Loucy (cell line): ENCODE measurements around the gene NHS.

Experiments
- EZH2phosphoT487 ChIP-seq: fragments of 200-600 bp; IDR thresholded peaks from 2 replicates; pipeline ENCODE4 v1.6.1; 2018; ENCODE audit warnings: antibody characterized with exemption, mild to moderate bottlenecking, moderate library complexity, borderline replicate concordance
- TF ChIP-seq, protein P1 (sequence below): fragments of 200-600 bp; sonication (generic); conservative IDR thresholded peaks from 2 replicates; pipeline ENCODE4 v1.5.1; 2014; ENCODE audit warnings: mild to moderate bottlenecking, antibody characterized with exemption, low read length

DNA sequence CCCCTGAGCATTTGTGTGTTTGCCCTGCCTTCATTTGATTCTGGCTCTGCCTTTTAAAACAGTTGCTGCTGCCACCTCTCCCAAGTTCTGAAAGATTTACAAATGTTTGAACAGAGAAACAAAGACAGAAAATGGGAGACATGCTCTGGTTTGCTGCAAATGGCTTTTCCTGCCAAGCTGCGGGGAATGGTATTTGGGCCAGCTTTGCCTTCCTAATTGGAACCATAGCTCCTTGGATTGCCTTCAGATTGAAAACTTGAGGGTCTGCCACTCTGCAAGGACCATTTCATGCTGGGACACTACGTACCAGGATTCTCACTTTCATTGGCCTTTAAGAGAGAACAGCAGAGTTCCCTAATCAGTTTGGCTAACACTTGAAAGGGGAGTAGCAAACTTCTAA, 74.9 kb downstream of the NHS start:
- TF ChIP-seq, protein P1, sequence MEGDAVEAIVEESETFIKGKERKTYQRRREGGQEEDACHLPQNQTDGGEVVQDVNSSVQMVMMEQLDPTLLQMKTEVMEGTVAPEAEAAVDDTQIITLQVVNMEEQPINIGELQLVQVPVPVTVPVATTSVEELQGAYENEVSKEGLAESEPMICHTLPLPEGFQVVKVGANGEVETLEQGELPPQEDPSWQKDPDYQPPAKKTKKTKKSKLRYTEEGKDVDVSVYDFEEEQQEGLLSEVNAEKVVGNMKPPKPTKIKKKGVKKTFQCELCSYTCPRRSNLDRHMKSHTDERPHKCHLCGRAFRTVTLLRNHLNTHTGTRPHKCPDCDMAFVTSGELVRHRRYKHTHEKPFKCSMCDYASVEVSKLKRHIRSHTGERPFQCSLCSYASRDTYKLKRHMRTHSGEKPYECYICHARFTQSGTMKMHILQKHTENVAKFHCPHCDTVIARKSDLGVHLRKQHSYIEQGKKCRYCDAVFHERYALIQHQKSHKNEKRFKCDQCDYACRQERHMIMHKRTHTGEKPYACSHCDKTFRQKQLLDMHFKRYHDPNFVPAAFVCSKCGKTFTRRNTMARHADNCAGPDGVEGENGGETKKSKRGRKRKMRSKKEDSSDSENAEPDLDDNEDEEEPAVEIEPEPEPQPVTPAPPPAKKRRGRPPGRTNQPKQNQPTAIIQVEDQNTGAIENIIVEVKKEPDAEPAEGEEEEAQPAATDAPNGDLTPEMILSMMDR = no peak
- TF ChIP-seq EZH2phosphoT487 = no peak
